CD1c-positive myeloid dendritic cell (primary cell): ENCODE data around the gene E2F7.

Experiments
- DNase-seq: peaks from one replicate; pipeline ENCODE4 v3.0.0-alpha.2; 2016; ENCODE audit errors: extremely low spot score

Gene E2F7

DNA sequence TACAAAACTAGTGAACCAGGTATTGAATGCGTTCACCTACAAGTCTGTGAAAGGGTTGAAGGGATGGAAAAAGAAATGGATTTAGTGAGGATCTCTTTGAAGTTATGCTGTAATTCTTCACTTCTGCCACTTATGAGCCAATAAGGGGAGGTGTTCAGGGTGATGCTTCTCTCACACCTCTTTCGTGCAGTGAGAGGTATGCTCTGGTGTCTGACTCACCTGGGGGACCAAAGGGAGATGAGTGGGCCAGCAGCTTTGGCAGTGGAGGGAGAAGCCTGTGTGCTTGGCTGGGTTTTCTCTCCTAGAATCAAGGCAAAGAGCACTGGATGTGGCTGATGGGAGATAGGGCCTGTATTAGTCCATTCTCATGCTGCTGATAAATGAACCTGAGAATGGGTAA lies 45.4 kb downstream of the E2F7 start:
- no peak for DNase-seq

DNA sequence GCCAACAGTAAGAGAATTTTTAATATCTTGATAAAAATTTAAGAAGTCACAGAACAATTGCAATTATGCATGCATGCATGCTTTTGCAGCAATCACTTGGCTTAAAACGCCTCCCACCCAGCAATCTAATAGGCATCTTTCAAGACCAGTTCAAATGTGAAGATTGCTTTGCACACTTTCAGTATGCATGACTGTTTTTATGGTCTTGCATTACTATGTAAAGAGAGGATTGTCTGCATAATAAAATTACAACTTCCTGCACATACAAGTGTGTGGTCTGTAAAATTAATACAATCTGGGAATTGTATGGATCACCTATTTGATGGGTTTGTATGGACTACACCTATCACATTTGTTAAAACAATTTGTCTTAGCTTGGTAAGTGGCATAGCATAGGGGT lies 48.8 kb downstream of the E2F7 start:
- no peak for DNase-seq

DNA sequence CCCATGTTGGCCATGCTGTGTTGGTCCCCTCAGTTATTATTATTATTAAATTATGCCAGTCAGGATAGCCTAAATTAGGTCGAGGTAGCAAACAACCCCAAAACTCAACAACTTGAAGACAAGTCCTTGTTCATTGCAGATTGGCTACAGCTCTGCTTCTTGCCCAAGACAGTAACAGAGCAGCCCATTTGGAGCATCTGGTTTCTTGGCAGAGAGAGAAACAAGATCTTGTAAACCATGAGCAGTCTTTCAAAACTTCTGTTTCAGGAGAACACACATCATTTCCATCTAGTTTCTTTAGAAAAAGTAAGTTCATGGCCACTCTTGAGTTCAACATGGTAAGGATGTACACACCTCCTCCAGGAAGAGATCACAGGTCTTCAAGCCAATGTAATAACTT lies 52.3 kb downstream of the E2F7 start:
- no peak for DNase-seq

DNA sequence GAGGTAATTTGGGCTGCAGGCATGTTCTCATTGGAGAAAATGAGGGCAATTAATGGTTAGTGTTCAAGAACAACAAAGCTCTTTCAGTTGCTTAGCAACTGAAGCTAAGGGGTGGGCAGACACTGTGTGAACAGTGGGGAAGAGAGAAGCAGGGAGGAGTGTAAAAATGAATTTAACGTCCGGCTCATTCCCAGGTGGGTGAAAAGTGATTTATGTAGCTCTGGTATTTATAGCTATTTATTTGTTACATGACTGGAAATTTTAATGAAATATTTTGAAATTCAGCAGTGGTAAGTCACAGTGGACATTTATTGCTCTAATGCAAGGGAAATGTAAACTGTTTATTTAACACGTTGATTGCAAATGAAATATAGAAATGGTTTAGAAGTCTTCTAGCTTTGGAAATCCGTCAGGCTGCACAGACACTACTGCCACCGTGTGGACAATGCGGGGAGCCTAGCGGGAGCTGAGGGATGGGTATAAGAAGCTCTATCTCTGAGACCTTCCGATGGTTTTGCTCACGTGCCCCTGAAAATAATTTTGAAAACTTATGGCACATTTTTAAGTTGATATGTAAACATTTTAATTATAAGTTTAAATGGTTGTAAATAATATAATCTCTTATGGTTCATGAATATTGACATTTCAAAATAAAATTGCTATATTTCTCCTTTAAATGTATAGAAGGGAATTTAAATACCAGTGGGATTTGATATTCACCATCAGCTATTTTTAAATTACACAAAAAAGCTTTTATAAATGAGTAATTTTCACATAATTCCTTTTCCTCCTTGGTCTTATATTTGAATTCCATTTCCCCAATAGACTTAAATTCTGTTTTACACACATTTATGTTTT lies 54.4 kb downstream of the E2F7 start:
- peak; percentile 63 for DNase-seq

DNA sequence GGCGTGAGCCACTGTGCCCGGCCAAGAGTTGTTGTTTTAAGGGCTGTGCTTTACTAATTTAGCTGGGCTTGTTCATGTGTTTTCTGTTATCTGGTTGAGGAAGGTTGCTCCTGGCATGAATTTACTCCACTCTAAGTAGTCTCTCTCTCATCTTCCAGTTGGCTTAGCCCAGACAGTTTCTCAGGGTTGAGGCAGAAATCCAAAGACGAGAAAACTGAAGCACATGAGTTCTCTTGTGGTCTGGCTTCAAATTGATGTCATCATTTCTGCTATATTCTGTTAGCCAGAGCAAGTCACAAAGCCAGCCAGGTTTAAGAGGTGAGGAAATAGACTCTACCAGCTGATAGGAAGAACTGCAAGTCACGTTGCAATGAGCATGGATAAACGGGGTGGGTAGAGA lies 57.9 kb downstream of the E2F7 start:
- DNase-seq, result no peak

DNA sequence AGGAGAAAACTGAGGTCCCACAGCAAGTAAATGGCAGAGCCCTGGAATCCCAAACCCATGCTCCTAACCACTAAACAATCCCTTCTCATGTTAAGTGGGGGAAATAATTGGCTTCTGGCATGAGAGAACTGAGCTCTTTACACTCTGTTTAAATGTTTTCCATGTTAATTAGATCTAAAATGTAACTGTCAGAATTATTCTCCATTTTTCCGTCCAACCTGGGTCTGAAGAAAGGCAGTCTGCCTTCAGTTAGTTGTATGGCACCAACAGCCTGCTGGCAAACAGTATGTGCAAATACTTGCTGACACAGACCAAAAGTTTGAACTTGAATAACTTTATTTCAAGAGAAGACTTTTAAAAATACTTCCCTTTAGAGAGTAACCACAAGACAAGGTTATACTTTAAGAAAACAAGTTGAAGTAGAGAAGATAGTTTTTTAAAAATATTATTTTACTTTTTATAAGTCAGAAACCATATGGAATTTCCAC lies 59.7 kb downstream of the E2F7 start:
- no peak for DNase-seq

DNA sequence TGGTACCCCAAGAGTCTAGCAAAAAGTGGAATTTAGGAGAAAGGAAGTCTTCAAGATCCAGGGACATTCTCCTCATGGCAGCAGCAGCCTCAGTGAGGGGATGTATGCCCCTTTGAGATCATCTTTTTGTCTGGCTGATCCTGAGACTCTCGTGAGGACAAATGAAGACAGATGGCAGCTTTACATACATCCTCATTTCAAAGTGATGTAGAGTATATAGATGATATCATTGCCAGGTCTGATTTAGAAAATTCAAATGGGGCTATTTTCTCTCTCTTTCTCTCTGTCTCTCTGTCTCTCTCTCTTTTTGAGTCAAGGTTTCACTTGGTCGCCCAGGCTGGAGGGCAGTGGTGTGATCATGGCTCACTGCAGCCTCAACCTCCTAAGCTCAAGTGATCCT lies 61.5 kb downstream of the E2F7 start:
- no peak for DNase-seq

DNA sequence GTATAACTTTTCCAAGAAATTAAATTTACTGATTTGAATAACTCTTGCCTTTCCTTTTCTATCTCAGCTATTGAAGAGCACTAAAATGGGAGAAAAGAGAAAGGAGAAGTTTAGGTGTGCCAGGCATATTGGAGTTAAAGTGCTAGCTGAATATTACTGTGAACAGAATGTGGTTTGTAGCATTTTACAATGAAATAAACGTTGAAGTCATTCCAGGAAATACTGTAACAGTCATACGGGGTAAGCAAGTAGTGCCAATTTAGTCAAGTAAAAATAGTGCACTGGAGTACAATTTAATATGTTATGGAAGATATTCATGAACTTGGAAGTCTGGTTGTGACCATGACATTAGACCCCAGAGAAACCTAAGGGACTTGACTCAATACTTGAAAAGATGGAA lies 62.1 kb downstream of the E2F7 start:
- DNase-seq, result no peak

DNA sequence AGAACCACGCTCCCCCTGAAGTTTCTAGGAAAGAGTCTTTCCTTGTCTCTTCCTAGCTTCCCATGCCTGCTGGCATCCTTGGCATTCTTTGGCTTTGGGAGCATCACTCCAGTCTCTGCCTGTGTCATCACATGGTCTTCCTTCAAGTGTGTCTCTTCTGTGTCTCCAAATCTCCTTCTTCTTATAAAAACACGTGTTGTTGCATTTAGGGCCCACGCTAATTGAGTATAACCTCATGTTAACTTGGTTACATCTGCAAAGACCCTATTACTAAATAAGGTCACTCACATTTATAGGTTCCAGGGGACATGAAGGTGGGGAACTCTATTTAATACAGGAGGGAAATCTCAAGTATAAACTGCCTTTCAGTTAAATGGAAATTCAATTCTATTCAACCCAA lies 63.0 kb downstream of the E2F7 start:
- no peak for DNase-seq

DNA sequence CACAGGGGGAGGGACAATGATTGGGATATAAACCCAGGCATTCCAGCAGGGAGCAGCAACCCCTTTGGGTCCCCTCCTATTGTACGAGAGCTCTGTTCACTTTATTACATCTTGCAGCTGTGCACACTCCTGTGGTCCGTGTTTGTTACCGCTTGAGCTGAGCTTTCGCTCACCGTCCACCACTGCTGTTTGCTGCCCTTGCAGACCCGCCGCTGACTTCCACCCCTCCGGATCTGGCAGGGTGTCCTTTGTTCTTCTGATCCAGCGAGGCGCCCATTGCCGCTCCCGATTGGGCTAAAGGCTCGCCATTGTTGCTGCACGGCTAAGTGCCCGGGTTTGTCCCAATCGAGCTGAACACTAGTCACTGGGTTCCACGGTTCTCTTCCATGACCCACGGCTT lies 64.1 kb downstream of the E2F7 start:
- no peak for DNase-seq

DNA sequence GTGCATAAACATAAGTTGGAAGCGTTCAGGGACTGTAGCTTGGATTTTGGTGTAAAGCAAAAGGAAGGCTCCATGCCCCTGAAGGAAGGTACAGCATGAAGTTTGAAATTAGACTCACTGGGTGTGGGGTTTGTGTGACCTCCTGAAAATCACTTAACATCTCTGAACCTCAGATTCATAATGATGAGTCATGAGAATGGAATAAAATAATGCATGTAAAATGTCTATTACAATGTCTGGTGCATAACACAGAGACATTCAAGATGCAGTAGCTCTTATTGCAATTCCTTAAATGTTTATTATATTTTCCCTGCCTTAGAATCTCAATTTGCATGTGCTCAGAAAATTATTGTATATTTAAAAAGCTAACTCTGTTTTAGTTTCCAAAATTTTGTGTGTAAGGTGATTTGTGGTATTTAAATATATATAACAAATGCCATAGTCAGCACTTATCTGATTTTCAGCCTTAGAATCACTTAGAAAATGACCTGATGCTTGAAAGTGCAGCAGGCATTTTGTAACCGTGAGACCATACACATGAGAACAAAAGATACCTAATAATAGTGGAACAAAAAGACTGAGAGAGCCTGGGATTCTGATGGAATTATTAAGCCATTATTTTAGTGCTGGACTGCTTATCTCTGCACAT lies 66.3 kb downstream of the E2F7 start:
- no peak for DNase-seq

DNA sequence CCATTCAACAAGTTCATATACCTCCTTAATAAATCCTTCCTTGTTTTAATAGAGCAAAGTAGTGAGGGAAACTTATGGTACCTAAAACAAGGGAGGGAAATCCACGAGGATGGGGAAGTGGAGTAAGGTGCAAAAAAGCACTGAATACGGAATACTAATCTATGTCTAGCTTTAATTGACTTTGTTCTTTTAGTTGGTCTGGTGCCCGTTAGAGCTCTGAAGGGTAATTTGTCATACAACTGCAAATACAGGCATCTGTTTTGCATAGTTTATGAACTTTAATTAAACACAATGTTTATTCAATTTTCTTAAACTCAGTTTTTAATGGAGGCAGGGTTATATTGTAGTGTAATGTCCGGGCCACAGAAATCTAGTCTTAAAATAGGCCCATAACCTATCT lies 67.0 kb downstream of the E2F7 start:
- DNase-seq, result no peak

DNA sequence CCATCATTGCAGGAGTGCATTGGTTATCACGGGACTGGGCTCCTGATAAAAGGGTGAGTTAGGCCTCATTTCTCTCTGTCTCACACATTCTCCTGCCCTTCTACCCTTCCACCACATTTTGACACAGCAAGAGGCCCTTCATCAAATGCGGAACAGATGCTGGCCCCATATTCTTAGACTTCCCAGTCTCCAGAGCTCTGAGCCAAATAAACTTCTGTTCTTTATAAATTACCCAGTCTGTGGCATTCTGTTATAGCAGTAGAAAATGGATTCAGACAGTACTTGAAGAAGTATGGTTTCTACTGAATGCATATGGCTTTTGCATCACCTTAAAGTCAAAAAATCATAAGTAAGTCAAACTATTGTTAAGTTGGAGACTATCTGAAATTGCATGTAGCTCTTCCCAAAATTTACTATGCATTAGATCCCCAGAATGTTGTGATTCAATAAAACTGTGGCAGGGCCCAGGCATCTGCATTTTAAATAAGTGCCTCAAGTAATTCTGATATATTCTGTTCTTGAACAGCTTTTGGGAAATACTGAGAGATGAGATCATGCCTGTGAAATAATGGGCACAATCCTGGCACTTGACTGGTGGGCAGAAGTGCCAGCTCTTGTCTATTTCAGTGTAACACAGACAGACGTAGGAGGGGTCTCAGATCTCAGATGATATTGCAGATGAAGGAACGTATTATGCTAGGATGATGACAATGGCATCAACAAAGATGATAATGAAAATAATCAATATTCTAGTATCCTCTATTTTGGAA lies 68.2 kb downstream of the E2F7 start:
- DNase-seq, result no peak

DNA sequence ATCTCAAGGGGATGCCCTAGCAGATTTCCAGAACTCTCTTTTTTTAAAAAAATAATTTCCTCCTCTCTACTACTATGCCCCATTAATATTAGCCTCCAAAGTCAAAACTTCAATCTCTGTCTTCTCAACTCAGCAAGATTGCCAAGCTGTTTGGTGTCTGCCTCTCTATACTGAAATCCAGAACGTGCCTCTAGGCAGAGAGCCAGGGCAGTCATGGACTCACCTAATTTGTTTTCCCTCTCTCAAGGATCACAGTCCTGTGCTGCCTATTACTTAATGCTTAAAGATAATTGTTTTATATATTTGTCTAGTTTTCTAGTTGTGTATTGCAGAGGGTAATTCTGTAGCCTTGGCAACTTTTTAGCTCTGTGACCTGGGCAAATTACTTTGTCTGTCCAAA lies 74.7 kb downstream of the E2F7 start:
- no peak for DNase-seq

DNA sequence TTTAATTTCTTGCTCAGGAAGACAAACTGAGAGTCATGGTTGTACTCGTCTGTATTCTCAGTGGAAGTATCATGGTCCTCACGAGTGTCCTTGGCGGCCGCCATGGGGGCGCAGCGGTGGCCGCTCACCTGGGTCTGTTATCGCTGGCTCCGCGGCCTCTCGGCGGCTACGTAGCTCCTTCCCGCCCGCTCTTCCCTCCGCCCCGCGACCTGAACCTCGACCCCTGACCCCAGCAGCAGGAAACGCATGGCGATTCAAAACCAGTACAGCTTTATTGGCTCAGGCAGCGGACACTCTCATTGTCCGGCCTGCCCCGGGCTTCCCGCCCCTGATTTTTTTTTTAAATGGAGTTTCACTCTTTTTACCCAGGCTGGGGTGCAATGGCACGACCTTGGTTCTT lies 80.8 kb downstream of the E2F7 start:
- no peak for DNase-seq

DNA sequence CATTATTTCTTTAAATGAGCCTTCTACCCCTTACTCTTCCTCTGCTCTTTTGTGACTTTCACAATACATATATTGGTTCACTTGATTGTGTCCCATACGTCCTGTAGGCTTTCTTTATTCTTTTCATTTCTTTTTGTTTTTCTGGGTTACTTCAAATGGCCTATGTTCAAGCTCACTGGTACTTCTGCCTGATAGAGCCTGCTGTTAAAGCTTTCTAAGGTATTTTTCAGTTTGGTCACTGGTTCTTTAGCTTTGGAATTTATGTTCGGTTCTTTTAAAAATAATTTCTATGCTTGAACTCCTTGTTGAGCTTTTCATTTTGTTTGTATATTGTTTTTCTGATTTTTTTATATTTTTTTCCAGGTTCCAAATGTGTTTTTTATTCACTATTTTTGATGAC lies 81.9 kb downstream of the E2F7 start:
- DNase-seq, result no peak

DNA sequence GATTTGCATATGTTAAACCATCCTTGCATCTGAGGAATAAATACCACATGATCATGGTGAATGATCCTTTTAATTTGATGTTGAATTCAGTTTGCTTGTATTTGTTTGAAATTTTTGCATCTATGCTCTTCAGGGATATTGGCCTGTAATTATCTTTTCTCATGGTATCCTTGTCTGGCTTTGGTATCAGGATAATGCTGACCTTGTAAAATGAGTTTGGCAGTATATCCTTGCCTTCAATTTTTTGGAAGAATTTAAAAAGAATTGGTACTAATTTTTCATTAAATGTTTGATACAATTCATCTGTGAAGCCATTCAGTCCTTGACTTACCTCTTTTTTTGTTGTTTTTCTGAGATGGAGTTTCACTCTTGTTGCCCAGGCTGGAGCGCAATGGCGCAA lies 85.2 kb downstream of the E2F7 start:
- no peak for DNase-seq

DNA sequence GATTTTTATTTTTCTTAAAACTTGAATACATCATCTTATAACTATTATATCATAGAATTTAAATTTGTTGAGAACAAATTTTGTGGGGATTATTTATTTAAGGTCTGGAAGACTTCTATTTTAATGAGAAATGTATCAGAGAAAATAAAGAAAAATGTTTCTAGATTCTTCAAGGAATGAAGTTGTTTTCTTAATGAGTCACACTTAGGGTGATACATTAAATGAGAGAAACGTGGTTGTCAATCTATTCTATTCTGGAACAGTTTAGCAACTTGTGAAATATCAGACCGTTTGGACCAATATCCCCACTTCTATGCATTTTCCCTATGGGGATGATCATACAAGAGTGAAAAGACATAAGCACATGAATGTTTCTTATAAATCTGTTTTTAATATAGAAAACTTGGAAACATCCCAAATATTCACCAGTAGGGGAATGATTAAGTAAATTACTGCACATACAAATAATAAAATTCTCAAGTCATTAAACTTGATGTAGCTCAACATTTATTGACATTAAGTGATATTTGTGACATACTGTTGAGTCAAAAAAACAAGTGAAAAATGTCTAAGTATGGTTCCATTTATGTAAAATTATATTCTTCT lies 88.5 kb downstream of the E2F7 start:
- DNase-seq, result no peak
